Measurements from ENCODE around the gene KAZN.

The KAZN gene

DNA sequence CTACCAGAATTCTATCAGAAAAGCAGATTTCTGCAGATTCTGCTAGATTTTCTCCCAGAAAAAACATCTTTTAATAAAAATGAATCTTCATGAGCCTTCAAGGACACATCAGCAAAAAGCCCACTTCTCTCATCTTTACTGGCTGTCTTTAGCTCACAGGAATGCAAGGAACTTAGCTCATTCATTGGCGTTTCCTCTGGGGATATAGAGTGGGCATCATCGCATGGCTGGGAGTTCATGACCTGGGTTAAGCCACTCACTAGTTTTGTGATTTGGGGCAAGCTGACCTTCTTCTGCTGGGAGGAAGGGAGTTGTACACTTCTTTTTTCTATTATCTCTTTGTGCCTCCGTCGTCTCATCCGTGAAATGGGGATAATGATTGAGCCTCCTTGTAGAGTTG lies 149.7 kb downstream of the KAZN start:
- DNase-seq: no peak

- no peak for DNase-seq
Measured at GRCh38 chr1:14748977-14749376, 150.5 kb downstream of the KAZN start.

DNA sequence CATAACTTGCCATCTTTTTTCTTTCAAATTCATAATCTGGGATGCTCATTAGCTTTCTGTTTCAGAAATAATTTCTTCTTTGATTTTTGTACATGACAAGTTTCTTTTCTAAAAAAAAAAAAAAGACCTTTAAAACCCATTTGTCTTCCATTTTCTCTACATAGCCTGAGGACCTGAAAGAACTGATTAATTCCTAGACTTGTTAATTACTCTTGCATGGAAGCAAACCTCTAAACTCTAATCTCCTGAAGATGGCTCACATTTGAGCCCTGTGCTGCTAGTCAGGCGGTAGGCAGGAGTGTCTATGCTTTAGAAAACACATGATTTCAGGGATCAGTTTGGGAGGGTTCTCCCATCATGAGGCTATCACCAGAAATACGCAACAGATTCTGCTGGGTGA lies 152.0 kb downstream of the KAZN start:
- no peak for DNase-seq

GRCh38 chr1:14755518-14756252 lies 157.2 kb downstream of the KAZN start:
- peak; percentile 7 for DNase-seq

GRCh38 chr1:14756589-14757285 lies 158.3 kb downstream of the KAZN start:
- no peak for DNase-seq

DNA sequence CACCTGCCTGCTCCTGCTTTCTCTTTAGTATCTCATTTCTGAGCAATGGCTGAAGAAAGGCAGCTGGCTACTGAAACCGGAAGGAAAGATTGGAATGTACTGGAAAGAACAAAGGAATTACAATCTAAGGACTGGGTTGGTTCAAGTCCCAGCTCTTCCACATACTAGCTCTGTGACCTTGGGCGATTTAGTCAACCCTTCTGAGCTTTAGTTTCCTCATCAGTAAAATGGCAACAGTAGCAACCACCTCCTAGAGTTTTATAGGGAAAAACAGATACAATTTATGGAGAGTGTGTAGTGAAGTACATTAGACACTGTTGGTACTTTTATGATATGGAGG lies 158.8 kb downstream of the KAZN start:
- DNase-seq: no peak

- no peak for DNase-seq
Measured at GRCh38 chr1:14759042-14759818, 160.7 kb downstream of the KAZN start.

- DNase-seq: no peak
Measured at GRCh38 chr1:14759843-14760242, 161.4 kb downstream of the KAZN start.

DNA sequence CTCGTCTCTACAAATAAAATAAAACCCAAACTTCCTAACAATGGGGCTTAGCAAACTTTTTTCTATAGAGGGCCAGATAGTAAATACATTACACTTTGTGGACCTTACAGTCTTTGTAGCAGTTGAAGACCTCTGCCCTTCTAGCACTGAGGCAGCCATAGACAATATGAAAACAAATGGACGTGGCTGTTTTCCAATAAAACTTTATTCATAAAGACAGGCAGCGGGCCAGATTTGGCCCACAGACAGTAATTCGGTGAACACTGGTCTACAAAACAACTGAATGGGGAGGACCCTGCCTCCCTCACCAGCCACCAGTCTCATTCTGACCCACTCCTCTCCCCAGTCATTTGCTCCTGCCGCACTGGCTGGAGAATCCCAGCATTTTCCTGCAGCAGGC lies 162.3 kb downstream of the KAZN start:
- no peak for DNase-seq

GRCh38 chr1:14761291-14762153 lies 163.0 kb downstream of the KAZN start:
- no peak for DNase-seq

GRCh38 chr1:14763977-14764376 lies 165.5 kb downstream of the KAZN start:
- DNase-seq: no peak

DNA sequence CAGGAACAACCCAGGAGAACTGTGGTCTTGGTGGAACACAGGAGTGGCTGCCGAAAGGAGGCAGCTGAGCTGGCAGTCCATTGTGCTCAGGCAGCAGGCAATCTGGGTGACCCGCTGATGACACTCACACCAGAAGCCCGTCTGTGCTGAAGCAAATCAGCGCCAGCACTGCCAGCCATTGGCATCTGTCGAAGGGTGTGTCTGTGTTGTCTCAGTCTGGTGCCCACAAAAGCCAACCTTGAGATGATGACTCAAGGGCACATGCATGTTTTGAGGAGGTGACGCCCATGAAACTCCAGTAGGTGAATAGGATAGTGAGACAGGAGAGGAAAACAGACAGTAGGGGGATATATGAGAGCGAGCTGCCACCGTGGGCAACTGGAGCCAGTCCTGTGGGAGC lies 167.3 kb downstream of the KAZN start:
- DNase-seq: no peak

DNA sequence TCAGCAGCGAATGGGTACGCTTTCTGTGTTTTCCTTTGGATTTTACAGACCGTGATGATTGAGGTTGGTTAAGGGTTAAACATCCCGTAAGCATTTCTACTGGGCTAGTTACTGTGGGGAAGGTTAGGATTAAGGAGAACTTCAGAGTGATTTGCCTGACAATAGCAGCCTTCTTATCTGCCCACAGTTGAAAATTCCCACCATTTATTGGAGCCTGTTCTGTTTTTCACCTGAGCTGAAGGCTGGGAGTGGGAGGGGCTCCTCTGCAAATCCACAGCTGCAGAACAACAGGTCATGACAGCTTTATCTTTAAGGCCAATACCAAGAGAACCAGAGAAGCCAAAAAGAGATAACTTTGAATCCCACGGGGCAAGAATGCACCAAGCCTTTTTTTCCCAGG lies 168.6 kb downstream of the KAZN start:
- DNase-seq: no peak

- DNase-seq: no peak
Measured at GRCh38 chr1:14768582-14769304, 170.3 kb downstream of the KAZN start.

- no peak for DNase-seq
Measured at GRCh38 chr1:14769486-14770274, 171.2 kb downstream of the KAZN start.

DNA sequence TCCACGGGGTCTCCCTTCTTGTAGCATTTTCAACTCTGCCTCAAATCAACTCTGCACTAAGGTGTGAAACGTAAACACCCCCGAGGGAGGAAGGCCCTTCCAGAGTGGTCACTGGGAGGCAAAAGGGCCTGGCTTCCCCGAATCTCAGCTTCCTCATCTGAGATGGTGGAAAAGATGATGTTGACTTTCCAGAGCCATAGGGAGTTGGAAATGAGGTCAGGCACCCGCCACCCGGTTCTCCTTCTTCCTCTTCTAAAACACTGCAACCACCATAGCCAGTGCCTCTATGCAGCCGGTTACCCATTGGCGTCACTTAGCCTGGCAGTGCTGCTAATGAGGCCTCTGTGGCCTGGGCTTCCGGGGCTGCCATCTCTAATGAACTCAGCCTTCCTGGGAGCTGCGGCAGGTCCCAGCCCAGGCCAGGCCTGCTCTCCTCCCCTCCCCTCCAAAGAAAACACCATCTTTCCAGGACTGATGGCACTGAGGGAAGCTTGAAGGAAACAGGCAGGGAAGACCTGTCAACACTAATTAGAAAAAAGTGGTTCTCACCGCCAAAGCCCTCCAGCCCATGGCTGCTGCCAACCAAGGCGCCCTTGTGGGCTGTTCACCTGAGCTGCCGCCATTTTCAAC lies 175.0 kb downstream of the KAZN start:
- no peak for DNase-seq

GRCh38 chr1:14774225-14774624 lies 175.7 kb downstream of the KAZN start:
- no peak for DNase-seq

- DNase-seq: no peak
Measured at GRCh38 chr1:14774988-14775387, 176.5 kb downstream of the KAZN start.

DNA sequence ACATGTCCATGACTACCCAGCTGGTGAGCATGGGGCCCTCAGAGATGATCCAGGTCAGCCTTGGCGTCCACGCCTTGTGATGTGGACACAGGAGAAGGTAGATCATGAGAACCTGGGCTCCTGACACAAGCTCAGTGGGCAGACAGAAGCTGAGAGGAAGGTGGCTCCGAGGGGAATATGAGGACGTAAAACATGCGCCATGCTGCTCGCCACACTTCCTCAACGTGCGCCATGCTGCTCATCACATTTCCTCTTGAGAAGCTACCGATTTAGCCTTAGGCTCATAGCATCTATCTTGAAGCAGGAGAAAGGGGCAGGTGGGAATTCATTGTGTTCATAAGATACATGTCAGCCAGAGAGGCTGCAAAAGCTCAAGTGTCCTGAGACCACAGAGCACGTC lies 176.9 kb downstream of the KAZN start:
- no peak for DNase-seq

DNA sequence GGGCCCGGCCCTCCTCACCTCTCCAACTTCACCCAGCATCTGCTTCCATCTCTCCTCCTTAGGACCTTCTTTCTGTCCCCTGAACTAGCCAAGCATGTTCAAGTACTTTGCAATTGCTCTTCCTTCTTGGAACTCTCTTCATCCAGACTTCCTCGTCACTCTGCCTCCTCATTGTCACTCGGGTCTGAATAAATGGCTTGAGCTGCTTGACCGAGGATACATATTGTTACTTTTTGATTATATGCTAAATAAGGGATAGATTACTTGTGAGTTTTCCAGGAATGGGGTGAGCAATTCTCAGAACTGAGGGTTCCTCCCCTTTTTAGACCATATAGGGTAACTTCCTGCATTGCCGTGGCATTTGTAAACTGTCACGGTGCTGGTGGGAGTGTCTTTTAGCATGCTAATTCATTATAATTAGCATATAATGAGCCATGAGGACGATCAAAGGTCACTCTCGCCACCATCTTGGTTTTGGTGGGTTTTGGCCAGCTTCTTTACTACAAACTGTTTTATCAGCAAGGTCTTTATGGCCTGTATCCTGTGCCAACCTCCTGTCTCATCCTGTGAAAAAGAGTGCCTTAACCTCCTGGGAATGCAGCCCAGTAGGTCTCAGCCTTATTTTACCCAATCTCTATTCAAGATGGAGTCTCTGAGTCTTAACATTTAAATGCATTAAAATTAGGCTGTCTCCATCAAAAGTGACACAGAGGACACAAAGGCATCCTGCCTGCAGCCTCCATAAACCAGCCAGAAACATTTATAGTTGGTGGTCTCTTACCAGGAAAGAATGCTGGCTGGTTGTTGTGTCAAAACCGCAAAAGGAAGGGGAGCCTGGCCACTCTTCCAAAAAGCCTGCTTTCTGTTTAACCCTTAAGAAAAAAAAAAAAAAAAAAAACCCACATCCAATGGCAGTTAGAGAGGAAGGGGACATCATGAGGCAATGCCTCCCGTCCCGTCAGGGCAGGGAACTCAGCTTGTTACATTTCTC lies 179.3 kb downstream of the KAZN start:
- no peak for DNase-seq
